Smooth muscle cell (in vitro differentiated cells): ENCODE measurements around the gene ATP5ME. TPM values are rescaled to one million over a fixed set of nuclear protein-coding genes. Genes with fewer than 3 reads are reported as not detected.

Experiments
- DNase-seq: peaks from one replicate; lab custom pipeline; 2025; ENCODE audit not compliant: unreplicated experiment; lab: John Stamatoyannopoulos, UW
- H2AFZ ChIP-seq: fragments of 200-600 bp; sonication (generic); 2 replicates; pipeline ENCODE4 v1.6.0; 2016; ENCODE audit warnings: antibody characterized with exemption, low read depth, mild to moderate bottlenecking
- H3F3A ChIP-seq: fragments of 200-600 bp; sonication (generic); 2 replicates; pipeline ENCODE4 v1.6.0; 2017; ENCODE audit warnings: antibody characterized with exemption, low read depth
- H3K27ac ChIP-seq: fragments of 200-600 bp; sonication (generic); 2 replicates; pipeline ENCODE4 v1.5.1; 2016; ENCODE audit warnings: low read depth, mild to moderate bottlenecking
- H3K27me3 ChIP-seq: fragments of 200-600 bp; sonication (generic); 2 replicates; pipeline ENCODE4 v1.6.1; 2016; ENCODE audit warnings: low read depth, mild to moderate bottlenecking
- H3K36me3 ChIP-seq: fragments of 200-600 bp; sonication (generic); 2 replicates; pipeline ENCODE4 v1.5.1; 2016; ENCODE audit warnings: low read depth
- H3K4me1 ChIP-seq: fragments of 200-600 bp; sonication (generic); 2 replicates; pipeline ENCODE4 v1.5.1; 2016; ENCODE audit warnings: low read depth
- H3K4me2 ChIP-seq: fragments of 200-600 bp; sonication (generic); 2 replicates; pipeline ENCODE4 v1.6.0; 2016; ENCODE audit warnings: mild to moderate bottlenecking
- H3K4me3 ChIP-seq: fragments of 200-600 bp; sonication (generic); 2 replicates; pipeline ENCODE4 v1.5.1; 2016; ENCODE audit warnings: mild to moderate bottlenecking
- H3K79me2 ChIP-seq: fragments of 200-600 bp; sonication (generic); 2 replicates; pipeline ENCODE4 v1.6.0; 2016; ENCODE audit warnings: low read depth, mild to moderate bottlenecking
- H3K9ac ChIP-seq: fragments of 200-600 bp; sonication (generic); 2 replicates; pipeline ENCODE4 v1.6.0; 2016; ENCODE audit warnings: low read depth
- H3K9me3 ChIP-seq: fragments of 200-600 bp; sonication (generic); replicated peaks from 2 replicates; pipeline ENCODE4 v1.5.1; 2016; ENCODE audit warnings: low read depth
- H4K20me1 ChIP-seq: fragments of 200-600 bp; sonication (generic); 2 replicates; pipeline ENCODE4 v1.6.0; 2016; ENCODE audit warnings: low read depth
- CTCF ChIP-seq: fragments of 200-600 bp; sonication (generic); IDR thresholded peaks from 2 replicates; pipeline ENCODE4 v1.5.1; 2017; ENCODE audit warnings: borderline replicate concordance, mild to moderate bottlenecking, antibody characterized with exemption; ENCODE audit not compliant: insufficient read depth, poor library complexity, severe bottlenecking
- WGBS: methylation state at CpG from one replicate; pipeline ENCODE4 v1.1.7; 2016; ENCODE audit warnings: low lambda C conversion rate; 5-methylcytosine and 5-hydroxymethylcytosine counted together
- polyA plus RNA-seq: library from polyadenylated mRNA; unstranded; fragments of >200 nt; fragmentation: Nextera tagmentation; extraction: Ambion mirVana; gene quantifications from 2 replicates; pipeline ENCODE4 v1.2.1, GENCODE V29; 2016
- total RNA-seq: library from RNA; depleted of rRNA; stranded (reverse); fragments of >200 nt; gene quantifications from 2 replicates; pipeline ENCODE4 v1.2.3, GENCODE V29; 2014

Gene ATP5ME
- total and polyA plus RNA-seq, 2 experiments from 2014 or later, result 95.4 to 699 TPM

GRCh38 chr4:667545-667925 is 6.5 kb downstream of the ATP5ME start:
- TF ChIP-seq CTCF, result no peak
- no peaks in the 10 kb centered on the region for H4K20me1 ChIP-seq
- no peaks in the 10 kb centered on the region for H3K36me3 ChIP-seq
- H3K79me2 ChIP-seq, result no peaks in the 10 kb centered on the region
- H3K27me3 ChIP-seq, result no peaks in the 10 kb centered on the region
- H3K4me3 ChIP-seq, result no peak overlapping the region
- H3K27ac ChIP-seq, result no peak overlapping the region
- DNase-seq, result no peak
- peaks cover 7% of the 10 kb centered on the region for H3K4me1 ChIP-seq
- no peak overlapping the region for H2AFZ ChIP-seq
- H3F3A ChIP-seq, result no peaks in the 10 kb centered on the region
- H3K4me2 ChIP-seq, result no peak overlapping the region
- no peaks in the 10 kb centered on the region for H3K9me3 ChIP-seq
- WGBS, result 78% methylated on average over 10 of the region's 10 CpGs
- H3K9ac ChIP-seq, result no peak overlapping the region

GRCh38 chr4:666822-667544 is 7.1 kb downstream of the ATP5ME start:
- 94% methylated on average over 26 of the region's 28 CpGs for WGBS
- H3K9me3 ChIP-seq, result no peaks in the 10 kb centered on the region
- no peaks in the 10 kb centered on the region for H3K27me3 ChIP-seq
- H4K20me1 ChIP-seq, result no peaks in the 10 kb centered on the region
- H3K79me2 ChIP-seq, result no peaks in the 10 kb centered on the region
- H3K27ac ChIP-seq, result no peak overlapping the region
- no peaks in the 10 kb centered on the region for H3F3A ChIP-seq
- no peak for TF ChIP-seq CTCF
- no peak overlapping the region for H3K4me3 ChIP-seq
- no peak for DNase-seq
- no peak overlapping the region for H3K9ac ChIP-seq
- no peak overlapping the region for H3K4me2 ChIP-seq
- H3K4me1 ChIP-seq, result peaks cover 7% of the 10 kb centered on the region
- no peaks in the 10 kb centered on the region for H3K36me3 ChIP-seq
- H2AFZ ChIP-seq, result no peak overlapping the region

GRCh38 chr4:666436-666810 is 7.7 kb downstream of the ATP5ME start:
- WGBS, result 95% methylated on average over 19 of the region's 22 CpGs
- Histone ChIP-seq H3K27ac (no peak overlapping the region), H3K4me3 (no peak overlapping the region), H3F3A (no peaks in the 10 kb centered on the region), H3K27me3 (no peaks in the 10 kb centered on the region), H4K20me1 (no peaks in the 10 kb centered on the region), H2AFZ (no peak overlapping the region), H3K9me3 (no peaks in the 10 kb centered on the region), H3K79me2 (no peaks in the 10 kb centered on the region), H3K4me2 (no peak overlapping the region), H3K4me1 (peaks cover 7% of the 10 kb centered on the region), H3K9ac (no peak overlapping the region), H3K36me3 (no peaks in the 10 kb centered on the region)
- TF ChIP-seq CTCF, result no peak
- DNase-seq, result no peak
